T-helper 9 cell (primary cell): ENCODE results near the gene BCAS3.

Experiments
- DNase-seq: peaks from one replicate; pipeline ENCODE4 v3.0.0-alpha.2; 2020

Gene BCAS3

DNA sequence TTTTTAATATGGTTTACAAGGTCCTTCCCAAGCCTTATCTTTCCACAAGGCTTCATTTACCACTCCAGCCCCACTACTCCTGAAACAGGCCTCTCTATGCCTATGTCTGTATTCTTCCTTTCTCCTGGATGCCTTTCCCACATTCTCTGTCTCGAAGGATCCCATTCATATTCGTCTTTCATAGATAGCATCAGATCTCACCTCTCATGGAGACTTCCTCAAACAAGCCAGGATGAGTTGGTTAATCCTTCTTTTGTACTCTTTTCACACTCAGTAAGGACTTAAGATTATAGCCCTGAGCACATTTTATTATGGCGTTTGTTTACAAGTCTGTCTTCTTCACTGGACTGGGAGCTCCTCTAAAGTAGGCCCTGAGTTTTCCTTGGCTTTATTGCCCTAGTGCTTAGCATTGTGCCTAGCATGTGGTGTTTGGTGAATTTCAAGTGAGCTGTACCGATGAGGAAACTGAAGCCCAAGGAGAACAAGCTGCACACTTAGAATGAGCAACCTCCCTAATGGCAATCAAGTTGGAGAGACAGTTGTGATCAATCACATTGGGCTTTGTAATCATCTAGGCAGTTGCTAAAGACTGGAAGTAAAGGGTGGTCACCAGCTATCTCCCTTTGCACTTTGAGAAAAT, 764.6 kb downstream of the BCAS3 start:
- DNase-seq: no peak
